ENCODE data around the gene MRPL55. TPM values are rescaled to one million over a fixed set of nuclear protein-coding genes. Genes with fewer than 3 reads are reported as not detected.

The MRPL55 gene
- total RNA-seq, 2 donors from 2014 or later: 57.6 to 66.7 TPM

DNA sequence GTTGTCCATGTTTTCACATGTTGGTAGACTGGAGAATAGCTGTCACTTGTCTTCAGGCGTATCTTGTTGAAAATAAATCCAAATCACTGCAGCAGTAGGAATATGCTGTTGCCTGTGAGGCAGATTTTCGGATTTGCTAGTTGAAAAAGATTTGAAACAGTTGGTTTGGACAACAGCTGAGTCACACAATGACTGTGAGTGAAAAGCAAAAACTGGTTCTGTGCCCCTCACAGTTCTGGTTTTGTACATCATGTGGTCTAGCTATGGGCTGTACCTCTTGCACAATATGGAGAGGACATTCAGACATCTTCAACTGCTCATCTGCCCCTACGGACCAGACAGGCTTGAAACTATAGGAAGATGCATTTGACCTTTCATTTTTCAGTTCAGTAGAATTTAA lies 24.8 kb downstream of the MRPL55 start:
- H3K9ac ChIP-seq (ENCODE audit: extremely low read depth, low read length, poor library complexity, severe bottlenecking): peak overlapping the region; percentile 99
- peaks cover 27% of the 10 kb centered on the region for H3K36me3 Mint-ChIP-seq (ENCODE audit: low read depth)
- TF ChIP-seq, protein P1, sequence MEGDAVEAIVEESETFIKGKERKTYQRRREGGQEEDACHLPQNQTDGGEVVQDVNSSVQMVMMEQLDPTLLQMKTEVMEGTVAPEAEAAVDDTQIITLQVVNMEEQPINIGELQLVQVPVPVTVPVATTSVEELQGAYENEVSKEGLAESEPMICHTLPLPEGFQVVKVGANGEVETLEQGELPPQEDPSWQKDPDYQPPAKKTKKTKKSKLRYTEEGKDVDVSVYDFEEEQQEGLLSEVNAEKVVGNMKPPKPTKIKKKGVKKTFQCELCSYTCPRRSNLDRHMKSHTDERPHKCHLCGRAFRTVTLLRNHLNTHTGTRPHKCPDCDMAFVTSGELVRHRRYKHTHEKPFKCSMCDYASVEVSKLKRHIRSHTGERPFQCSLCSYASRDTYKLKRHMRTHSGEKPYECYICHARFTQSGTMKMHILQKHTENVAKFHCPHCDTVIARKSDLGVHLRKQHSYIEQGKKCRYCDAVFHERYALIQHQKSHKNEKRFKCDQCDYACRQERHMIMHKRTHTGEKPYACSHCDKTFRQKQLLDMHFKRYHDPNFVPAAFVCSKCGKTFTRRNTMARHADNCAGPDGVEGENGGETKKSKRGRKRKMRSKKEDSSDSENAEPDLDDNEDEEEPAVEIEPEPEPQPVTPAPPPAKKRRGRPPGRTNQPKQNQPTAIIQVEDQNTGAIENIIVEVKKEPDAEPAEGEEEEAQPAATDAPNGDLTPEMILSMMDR (conservative IDR thresholded peaks at IDR 0.05): no peak
- H3K27me3 Mint-ChIP-seq (ENCODE audit: insufficient read depth): peaks cover 2% of the 10 kb centered on the region
- H3K4me3 Mint-ChIP-seq: peak overlapping the region; percentile 99
- peaks cover 29% of the 10 kb centered on the region for H3K4me1 ChIP-seq (ENCODE audit: control insufficient read depth, insufficient read depth, low read length)
- 64 to 81% methylated on average over 3 of the region's 3 CpGs for WGBS, 2 experiments (ENCODE audit: insufficient coverage in 1 of 2, insufficient read length in 1 of 2)
- peaks cover 38% of the 10 kb centered on the region for H3K36me3 ChIP-seq (ENCODE audit: control insufficient read depth, insufficient read depth, low read length)
- no peaks in the 10 kb centered on the region for H3K9me3 Mint-ChIP-seq
- no peaks in the 10 kb centered on the region for H3K9me3 ChIP-seq (ENCODE audit: control insufficient read depth, low read length)
- H3K27ac ChIP-seq (ENCODE audit: low read depth, low read length): no peak overlapping the region
- peaks cover 51% of the 10 kb centered on the region for H3K4me1 Mint-ChIP-seq
- H3K27me3 ChIP-seq (ENCODE audit: control insufficient read depth, insufficient read depth, low read length, poor library complexity, severe bottlenecking): no peaks in the 10 kb centered on the region
- peak overlapping the region; percentile 96 for H3K4me3 ChIP-seq (ENCODE audit: low read length)
- no peak for DNase-seq
- H3K27ac Mint-ChIP-seq: peak overlapping the region; percentile 100

DNA sequence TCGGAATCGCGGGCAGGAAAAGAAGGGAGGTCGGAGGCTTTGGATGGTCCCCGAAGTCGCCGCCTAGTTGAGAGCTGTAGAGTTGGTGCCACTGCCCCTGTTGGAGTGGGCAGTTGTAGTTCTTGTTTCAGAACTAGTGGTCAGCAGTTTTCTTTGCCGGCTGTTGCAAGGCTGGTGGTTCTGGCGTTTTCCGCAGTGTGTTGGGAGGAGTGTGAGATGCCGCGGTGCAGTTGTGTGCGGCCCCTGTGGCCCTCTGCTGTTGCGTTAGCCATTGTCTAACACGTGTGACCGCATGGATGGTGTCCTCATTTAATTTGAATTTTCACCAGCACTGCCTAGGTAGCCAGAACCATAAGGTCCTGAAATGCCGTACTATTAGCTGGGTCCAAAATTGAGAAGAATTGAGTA lies 25.2 kb downstream of the MRPL55 start:
- peaks cover 25% of the 10 kb centered on the region for H3K36me3 Mint-ChIP-seq (ENCODE audit: low read depth)
- no peak for DNase-seq
- 10 to 21% methylated on average over 13 to 17 of the region's 17 CpGs for WGBS, 2 experiments (ENCODE audit: insufficient coverage in 1 of 2, insufficient read length in 1 of 2)
- H3K9ac ChIP-seq (ENCODE audit: extremely low read depth, low read length, poor library complexity, severe bottlenecking): peak overlapping the region; percentile 99
- H3K27ac ChIP-seq (ENCODE audit: low read depth, low read length): no peak overlapping the region
- H3K4me3 ChIP-seq (ENCODE audit: low read length): peak overlapping the region; percentile 96
- no peaks in the 10 kb centered on the region for H3K9me3 Mint-ChIP-seq
- H3K9me3 ChIP-seq (ENCODE audit: control insufficient read depth, low read length): no peaks in the 10 kb centered on the region
- peaks cover 3% of the 10 kb centered on the region for H3K27me3 Mint-ChIP-seq (ENCODE audit: insufficient read depth)
- H3K36me3 ChIP-seq (ENCODE audit: control insufficient read depth, insufficient read depth, low read length): peaks cover 34% of the 10 kb centered on the region
- H3K27ac Mint-ChIP-seq: peak overlapping the region; percentile 100
- no peaks in the 10 kb centered on the region for H3K27me3 ChIP-seq (ENCODE audit: control insufficient read depth, insufficient read depth, low read length, poor library complexity, severe bottlenecking)
- H3K4me1 Mint-ChIP-seq: peaks cover 47% of the 10 kb centered on the region
- H3K4me3 Mint-ChIP-seq: peak overlapping the region; percentile 99
- TF ChIP-seq, protein P1 (conservative IDR thresholded peaks at IDR 0.05): no peak
- peaks cover 28% of the 10 kb centered on the region for H3K4me1 ChIP-seq (ENCODE audit: control insufficient read depth, insufficient read depth, low read length)

DNA sequence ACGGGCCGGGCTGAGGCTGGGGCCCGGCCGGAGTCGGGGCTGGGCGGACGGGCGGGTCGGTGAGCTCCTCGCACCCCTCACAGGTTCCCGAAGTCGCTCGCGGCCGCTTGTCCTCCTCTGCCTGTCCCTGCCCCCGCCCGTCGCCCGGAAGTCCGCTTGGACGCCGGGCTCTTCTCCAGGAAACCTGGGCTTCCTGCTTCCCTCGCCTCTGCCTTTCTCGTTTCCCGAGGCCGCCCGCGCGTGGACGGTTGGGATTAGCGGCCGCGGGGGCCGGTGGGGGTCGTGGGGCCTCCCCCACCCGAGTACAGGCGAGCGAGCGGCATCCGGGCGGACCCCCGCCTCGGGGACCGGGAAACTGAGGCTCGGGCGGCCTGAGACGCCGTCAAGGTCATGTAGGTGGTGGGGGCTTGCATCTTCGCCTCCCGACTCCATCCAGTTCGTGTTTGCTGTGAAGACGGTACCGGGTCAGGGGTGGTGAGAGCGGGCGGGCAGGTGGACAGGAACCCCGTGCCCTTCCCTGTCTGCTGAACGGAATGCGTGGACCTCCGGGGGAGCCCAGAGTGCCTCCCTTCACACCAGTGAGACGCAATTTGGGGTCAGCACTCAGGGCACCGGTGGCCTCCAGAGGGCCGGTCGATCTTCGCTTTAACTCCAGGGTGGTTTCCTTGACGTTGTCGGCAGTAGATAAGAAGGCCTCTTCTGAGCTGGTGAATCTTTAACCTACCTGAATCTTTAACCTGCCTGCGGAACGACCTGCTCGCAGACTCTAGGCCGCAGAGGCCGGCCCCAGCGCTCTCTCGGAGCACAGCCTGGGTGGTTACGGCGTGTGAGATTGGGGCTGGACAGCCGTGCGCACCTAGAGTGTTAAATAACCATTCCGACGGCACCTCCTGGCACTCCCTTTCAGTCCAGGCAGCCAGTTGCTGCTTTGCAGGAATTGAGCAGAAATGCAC lies 25.9 kb downstream of the MRPL55 start:
- H3K4me1 ChIP-seq (ENCODE audit: control insufficient read depth, insufficient read depth, low read length): peaks cover 25% of the 10 kb centered on the region
- Mint-ChIP-seq H3K27me3 (ENCODE audit: insufficient read depth) (peaks cover 10% of the 10 kb centered on the region), H3K36me3 (ENCODE audit: low read depth) (peaks cover 20% of the 10 kb centered on the region), H3K27ac (peak overlapping the region; percentile 100), H3K9me3 (no peaks in the 10 kb centered on the region), H3K4me3 (peak overlapping the region; percentile 99), H3K4me1 (peaks cover 44% of the 10 kb centered on the region)
- H3K9me3 ChIP-seq (ENCODE audit: control insufficient read depth, low read length): no peaks in the 10 kb centered on the region
- no peaks in the 10 kb centered on the region for H3K27me3 ChIP-seq (ENCODE audit: control insufficient read depth, insufficient read depth, low read length, poor library complexity, severe bottlenecking)
- DNase-seq: peak; percentile 72
- H3K36me3 ChIP-seq (ENCODE audit: control insufficient read depth, insufficient read depth, low read length): peaks cover 27% of the 10 kb centered on the region
- peak overlapping the region; percentile 96 for H3K4me3 ChIP-seq (ENCODE audit: low read length)
- H3K9ac ChIP-seq (ENCODE audit: extremely low read depth, low read length, poor library complexity, severe bottlenecking): peak overlapping the region; percentile 99
- H3K27ac ChIP-seq (ENCODE audit: low read depth, low read length): peak overlapping the region; percentile 87
- 0 to 1% methylated on average over 22 to 79 of the region's 79 CpGs for WGBS, 2 experiments (ENCODE audit: insufficient coverage in 1 of 2, insufficient read length in 1 of 2)
- TF ChIP-seq, protein P1 (conservative IDR thresholded peaks at IDR 0.05): no peak

All from endodermal cell (in vitro differentiated cells).